GM21367 (cell line): ENCODE data around the gene OR52D1.

Experiments used
- ATAC-seq: cut with Tn5 transposase; IDR thresholded peaks from one replicate; pipeline ENCODE4 v1.9.1; 2021; ENCODE audit not compliant: unreplicated experiment

Gene OR52D1

GRCh38 chr11:5509803-5510202, 21.3 kb downstream of the OR52D1 start, which contains the start of gene UBQLN3:
Gene UBQLN3, minus strand, starts transcription at chr11:5509957. Its CDS starts 399 bp downstream, at chr11:5509558.
- no peak for ATAC-seq

- no peak for ATAC-seq
These were observed 26.4 kb downstream of the OR52D1 start for GRCh38 chr11:5514841-5515240.

- no peak for ATAC-seq
These were observed 28.1 kb downstream of the OR52D1 start, which contains the start of gene UBQLNL for GRCh38 chr11:5516599-5516998. Gene UBQLNL, minus strand, starts transcription at chr11:5516699. Its CDS starts 258 bp downstream, at chr11:5516441.

GRCh38 chr11:5521540-5521939, 33.1 kb downstream of the OR52D1 start:
- ATAC-seq, result no peak

- no peak for ATAC-seq
These were observed 33.8 kb downstream of the OR52D1 start for GRCh38 chr11:5522308-5522707.

GRCh38 chr11:5524756-5525155, 36.3 kb downstream of the OR52D1 start:
- no peak for ATAC-seq

GRCh38 chr11:5527716-5528115, 39.2 kb downstream of the OR52D1 start:
- ATAC-seq, result no peak

GRCh38 chr11:5528495-5528894, 40.0 kb downstream of the OR52D1 start:
- ATAC-seq, result no peak

GRCh38 chr11:5531053-5531831, 42.8 kb downstream of the OR52D1 start:
- ATAC-seq, result no peak

GRCh38 chr11:5534046-5534445, 45.6 kb downstream of the OR52D1 start:
- ATAC-seq, result no peak

GRCh38 chr11:5536482-5536881, 48.0 kb downstream of the OR52D1 start:
- ATAC-seq, result no peak
